Measurements from ENCODE around the gene PPIB.
"Not testable (repeated sequence)": the region's sequence is repeated elsewhere in the genome, so short reads cannot be mapped to it uniquely, and the experiment has no call there.

PPIB gene

DNA sequence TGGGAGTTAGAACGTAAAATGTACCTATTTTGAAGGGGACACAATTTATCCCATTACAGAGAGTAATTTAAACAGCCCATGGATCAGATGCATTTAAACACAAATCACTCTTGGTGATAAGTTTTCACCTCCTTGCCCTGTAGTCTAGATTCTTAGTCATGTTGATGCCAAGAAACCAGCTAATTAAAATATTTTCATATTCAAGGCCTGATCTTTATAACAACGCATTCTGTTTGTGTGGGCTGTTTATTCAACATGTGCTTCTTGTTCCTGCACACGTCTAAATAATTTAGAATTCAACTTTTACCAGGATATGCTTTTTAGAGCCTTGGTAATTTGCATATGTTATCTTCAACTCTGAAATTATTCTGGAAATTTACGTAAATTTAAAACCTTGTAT, 41.2 kb downstream of the PPIB start:
- Mint-ChIP-seq H3K36me3 (ENCODE audit: low read depth) (peaks cover 98% of the 10 kb centered on the region), H3K9me3 (no peaks in the 10 kb centered on the region), H3K4me3 (no peak overlapping the region), H3K27ac (no peak overlapping the region), H3K4me1 (ENCODE audit: low read depth) (no peaks in the 10 kb centered on the region), H3K27me3 (no peaks in the 10 kb centered on the region)
- intact Hi-C loops (cut with micrococcal nuclease): no loop called here

GRCh38 chr15:64120322-64120721, 42.5 kb downstream of the PPIB start:
- H3K27ac Mint-ChIP-seq; H3K4me1 Mint-ChIP-seq (ENCODE audit: low read depth); intact Hi-C loops (cut with micrococcal nuclease); H3K4me3 Mint-ChIP-seq; H3K27me3 Mint-ChIP-seq; H3K9me3 Mint-ChIP-seq: not testable (repeated sequence)
- H3K36me3 Mint-ChIP-seq (ENCODE audit: low read depth): peaks cover 98% of the 10 kb centered on the region

DNA sequence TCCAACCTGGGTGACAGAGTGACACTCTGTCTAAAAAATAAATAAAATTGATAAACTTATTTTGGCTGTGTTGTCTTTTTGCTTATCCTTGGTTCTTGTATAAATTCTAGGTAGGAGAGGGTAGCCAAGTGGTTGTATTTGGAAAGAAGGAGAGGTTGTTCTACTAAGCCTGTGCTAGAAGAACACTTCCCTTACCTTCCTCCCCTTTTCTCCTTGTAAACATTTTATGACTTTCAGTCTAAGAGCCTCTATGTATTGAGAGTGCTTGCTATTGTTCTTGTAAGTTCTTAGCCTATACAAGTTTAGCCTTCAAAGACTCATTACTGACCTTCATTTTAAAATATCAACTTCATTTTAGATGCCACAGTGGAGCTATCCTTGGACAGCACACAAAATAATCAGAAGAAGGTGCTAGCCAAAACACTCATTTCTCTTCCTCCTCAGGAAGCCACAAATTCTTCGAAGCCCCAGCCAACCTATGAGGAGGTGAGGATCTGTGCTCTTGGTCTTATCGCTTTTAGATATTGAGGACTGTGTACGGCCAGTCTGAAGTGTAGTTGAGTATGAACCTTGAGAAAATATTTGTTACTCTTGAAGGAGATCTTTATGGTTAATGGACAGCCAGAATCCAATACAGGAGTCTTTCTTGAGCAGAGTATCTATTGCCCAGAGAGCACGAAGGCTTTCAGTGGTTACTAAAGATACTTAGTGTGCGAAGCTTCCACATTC, 44.9 kb downstream of the PPIB start:
- Mint-ChIP-seq H3K4me3 (no peak overlapping the region), H3K36me3 (ENCODE audit: low read depth) (peaks cover 94% of the 10 kb centered on the region), H3K27me3 (no peaks in the 10 kb centered on the region), H3K27ac (no peak overlapping the region), H3K9me3 (no peaks in the 10 kb centered on the region), H3K4me1 (ENCODE audit: low read depth) (peaks cover 14% of the 10 kb centered on the region)
- intact Hi-C loops (cut with micrococcal nuclease): no loop called here

GRCh38 chr15:64112904-64113303, 49.9 kb downstream of the PPIB start:
- H3K4me3 Mint-ChIP-seq: no peak overlapping the region
- no peak overlapping the region for H3K27ac Mint-ChIP-seq
- no peaks in the 10 kb centered on the region for H3K27me3 Mint-ChIP-seq
- no peaks in the 10 kb centered on the region for H3K9me3 Mint-ChIP-seq
- peaks cover 63% of the 10 kb centered on the region for H3K36me3 Mint-ChIP-seq (ENCODE audit: low read depth)
- intact Hi-C loops (cut with micrococcal nuclease): no loop called here
- H3K4me1 Mint-ChIP-seq (ENCODE audit: low read depth): peaks cover 53% of the 10 kb centered on the region

DNA sequence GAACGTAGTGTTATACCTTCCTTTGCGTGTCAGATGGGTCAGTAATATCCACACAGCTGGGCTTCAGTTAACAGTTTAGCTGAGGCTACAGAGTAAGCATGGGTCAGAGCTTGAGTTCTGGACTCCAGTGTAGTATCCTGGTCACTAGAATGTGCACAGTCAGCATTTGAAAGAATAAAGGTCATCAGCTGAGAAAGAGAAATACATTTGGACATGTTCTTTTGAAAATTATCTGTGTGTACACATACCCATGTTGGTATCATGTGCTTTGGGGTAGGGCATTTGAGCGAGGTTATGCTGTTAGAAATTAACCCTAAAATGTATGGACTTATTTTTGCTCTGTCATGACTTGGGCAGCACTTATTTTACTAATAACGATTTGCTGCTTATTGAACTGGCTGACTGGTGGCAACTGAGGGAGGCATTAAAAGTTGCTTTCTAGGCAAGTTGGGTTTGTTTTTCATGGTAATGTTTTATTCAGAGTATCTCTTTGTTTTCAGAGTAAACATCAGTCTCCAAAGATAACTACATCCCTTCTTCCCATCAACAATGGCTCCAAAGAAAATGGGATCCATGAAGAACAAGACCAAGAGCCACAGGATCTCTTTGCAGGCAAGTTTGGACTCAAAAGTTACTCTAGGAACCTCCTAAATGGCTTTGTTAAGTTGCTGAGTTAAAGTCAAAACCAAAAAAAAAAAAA, 50.6 kb downstream of the PPIB start:
- peaks cover 61% of the 10 kb centered on the region for H3K36me3 Mint-ChIP-seq (ENCODE audit: low read depth)
- intact Hi-C loops (cut with micrococcal nuclease): no loop called here

GRCh38 chr15:64111679-64112050, 51.2 kb downstream of the PPIB start:
- no peak overlapping the region for H3K4me3 Mint-ChIP-seq
- intact Hi-C loops (cut with micrococcal nuclease): no loop called here
- H3K36me3 Mint-ChIP-seq (ENCODE audit: low read depth): peaks cover 60% of the 10 kb centered on the region
- H3K4me1 Mint-ChIP-seq (ENCODE audit: low read depth): peaks cover 66% of the 10 kb centered on the region
- no peak overlapping the region for H3K27ac Mint-ChIP-seq
- H3K9me3 Mint-ChIP-seq: no peaks in the 10 kb centered on the region
- no peaks in the 10 kb centered on the region for H3K27me3 Mint-ChIP-seq

More for the DNA sequence above, 50.6 kb downstream of the PPIB start:
- Mint-ChIP-seq H3K27me3 (no peaks in the 10 kb centered on the region), H3K27ac (peak overlapping the region; percentile 9), H3K9me3 (no peaks in the 10 kb centered on the region), H3K4me1 (ENCODE audit: low read depth) (peaks cover 60% of the 10 kb centered on the region), H3K4me3 (no peak overlapping the region)

- no peaks in the 10 kb centered on the region for H3K9me3 Mint-ChIP-seq
- peaks cover 71% of the 10 kb centered on the region for H3K4me1 Mint-ChIP-seq (ENCODE audit: low read depth)
- peaks cover 60% of the 10 kb centered on the region for H3K36me3 Mint-ChIP-seq (ENCODE audit: low read depth)
- H3K27ac Mint-ChIP-seq: peak overlapping the region; percentile 71
- no peaks in the 10 kb centered on the region for H3K27me3 Mint-ChIP-seq
- H3K4me3 Mint-ChIP-seq: no peak overlapping the region
- intact Hi-C loops (cut with micrococcal nuclease): no loop called here
Observed at GRCh38 chr15:64110950-64111678, 51.7 kb downstream of the PPIB start.

DNA sequence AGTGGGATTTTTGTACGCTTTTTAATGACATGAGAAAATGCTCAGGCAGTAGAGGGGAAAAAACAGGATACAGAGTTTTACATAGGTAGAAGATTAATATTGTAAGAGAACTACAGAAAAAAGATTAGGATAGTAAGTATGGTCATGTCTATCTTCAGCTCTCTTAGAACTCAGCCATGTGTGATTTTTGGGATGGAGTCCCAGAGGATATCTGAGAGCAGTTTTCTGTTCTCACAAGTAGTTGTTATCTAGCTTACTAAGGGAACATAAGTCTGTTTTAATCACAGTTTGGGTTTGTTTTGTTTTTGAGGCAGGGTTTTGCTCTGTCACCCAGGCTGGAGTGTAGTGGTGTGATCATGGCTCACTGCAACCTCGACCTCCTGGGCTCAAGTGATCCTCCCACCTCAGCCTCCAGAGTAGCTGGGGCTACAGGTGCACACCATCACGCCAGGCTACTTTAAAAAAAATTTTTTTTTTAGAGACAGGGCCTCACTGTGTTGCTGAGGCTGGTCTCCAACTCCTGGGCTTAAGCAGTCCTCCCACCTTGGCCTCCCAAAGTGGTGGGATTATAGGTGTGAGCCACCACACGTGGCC, 52.6 kb downstream of the PPIB start:
- Mint-ChIP-seq H3K27ac (peak overlapping the region; percentile 71), H3K36me3 (ENCODE audit: low read depth) (peaks cover 51% of the 10 kb centered on the region), H3K4me1 (ENCODE audit: low read depth) (peaks cover 79% of the 10 kb centered on the region)
- H3K9me3 Mint-ChIP-seq; intact Hi-C loops (cut with micrococcal nuclease); H3K4me3 Mint-ChIP-seq; H3K27me3 Mint-ChIP-seq: not testable (repeated sequence)

DNA sequence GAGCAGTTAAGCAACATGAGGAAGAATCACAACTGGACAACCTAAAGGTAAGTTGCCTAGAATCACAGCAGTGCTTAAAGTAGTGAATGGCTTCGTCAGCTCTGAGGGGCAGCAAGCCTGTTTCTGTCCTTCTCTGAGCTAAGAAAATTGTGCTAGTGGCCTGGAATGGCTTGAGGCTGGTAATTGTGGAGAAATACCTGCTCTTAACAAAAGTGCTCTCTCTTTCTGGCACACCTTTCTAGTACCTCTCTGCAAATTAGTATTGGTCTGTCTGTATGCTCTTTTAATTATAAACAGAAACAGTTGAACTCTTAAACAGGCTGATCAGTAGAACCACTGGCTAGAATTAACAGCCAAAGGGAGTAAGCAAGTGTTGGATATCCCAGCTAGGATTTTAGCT, 55.5 kb downstream of the PPIB start:
- Mint-ChIP-seq H3K4me1 (ENCODE audit: low read depth) (peaks cover 71% of the 10 kb centered on the region), H3K9me3 (peaks cover 5% of the 10 kb centered on the region), H3K36me3 (ENCODE audit: low read depth) (peaks cover 33% of the 10 kb centered on the region), H3K27ac (no peak overlapping the region), H3K4me3 (no peak overlapping the region), H3K27me3 (no peaks in the 10 kb centered on the region)
- intact Hi-C loops (cut with micrococcal nuclease): no loop called here

All from dendritic cell treated with granulocyte-macrophage colony-stimulating factor and Interleukin-4, amounts not matched to agents 40 ng/mL and 50 ng/mL, for 4 days (primary cell).